Panc1 (cell line): ENCODE data around the gene FRMD1. TPM values are rescaled to one million over a fixed set of nuclear protein-coding genes. Genes with fewer than 3 reads are reported as not detected.

Source experiments
- ATAC-seq: fragments of 200-7000 bp; cut with Tn5 transposase; 2 replicates; pipeline ENCODE4 v1.9.1; 2020; ENCODE audit warnings: mild to moderate bottlenecking, moderate library complexity
- BruUV-seq: library from RNA; stranded (reverse); fragments of 400-500 nt; replicated peaks from 2 replicates; lab custom pipeline; 2021; lab: Mats Ljungman, UMichigan
- CTCF ChIA-PET: fragments of 300-600 bp; sonication (Branson Sonifier 250); formaldehyde crosslinking; loops from one replicate; lab custom pipeline; 2022; ENCODE audit warnings: antibody characterized with exemption; lab: Charles Lee
- POLR2A ChIA-PET: fragments of 300-600 bp; sonication (Branson Sonifier 250); formaldehyde crosslinking; loops from one replicate; lab custom pipeline; 2022; ENCODE audit warnings: antibody characterized with exemption; lab: Charles Lee
- DNase-seq: peaks from one replicate; pipeline ENCODE4 v3.0.0-alpha.2; 2010; ENCODE audit warnings: low read depth, low spot score
- H3K27ac ChIP-seq: 2 replicates; pipeline ENCODE4 v1.5.1; 2011; ENCODE audit warnings: mild to moderate bottlenecking, low read length, inconsistent platforms
- H3K27me3 ChIP-seq: fragments of 200-500 bp; sonication (Bioruptor generic); 2 replicates; pipeline ENCODE4 v1.6.0; 2014; ENCODE audit warnings: low read length, inconsistent platforms; ENCODE audit not compliant: control insufficient read depth, insufficient read depth
- H3K36me3 ChIP-seq: fragments of 200-500 bp; sonication (Bioruptor generic); 2 replicates; pipeline ENCODE4 v1.5.1; 2014; ENCODE audit warnings: inconsistent platforms, mild to moderate bottlenecking, low read length, moderate library complexity; ENCODE audit not compliant: control insufficient read depth, insufficient read depth
- H3K4me1 ChIP-seq: 2 replicates; pipeline ENCODE4 v1.5.1; 2011; ENCODE audit warnings: inconsistent platforms, mild to moderate bottlenecking, low read length, moderate library complexity; ENCODE audit not compliant: control insufficient read depth, insufficient read depth
- H3K4me3 ChIP-seq, 2 experiments: 2 replicates each; pipeline ENCODE4 v1.5.1; 2011 to 2012; ENCODE audit warnings: low read depth in 2 of 2, low read length in 2 of 2, mild to moderate bottlenecking in 2 of 2, inconsistent platforms in 1 of 2, moderate library complexity in 1 of 2
- H3K9me3 ChIP-seq: fragments of 200-500 bp; sonication (Bioruptor generic); 2 replicates; pipeline ENCODE4 v1.5.1; 2014; ENCODE audit warnings: low read depth, mild to moderate bottlenecking, inconsistent platforms, low read length, moderate library complexity; ENCODE audit not compliant: control insufficient read depth, insufficient read depth
- POLR2AphosphoS5 ChIP-seq: IDR thresholded peaks from 2 replicates; pipeline ENCODE4 v1.6.1; 2012; ENCODE audit warnings: mild to moderate bottlenecking, low read depth, low read length, moderate library complexity
- SIN3A ChIP-seq: IDR thresholded peaks from 2 replicates; pipeline ENCODE4 v1.6.1; 2012; ENCODE audit warnings: low read depth, mild to moderate bottlenecking, low read length, moderate library complexity, borderline replicate concordance; ENCODE audit not compliant: insufficient read depth
- TCF7L2 ChIP-seq: IDR thresholded peaks from 2 replicates; pipeline ENCODE4 v1.6.1; 2011; ENCODE audit warnings: mild to moderate bottlenecking, low read depth, low read length, inconsistent platforms
- in situ Hi-C: cut with HindIII; loops from 2 replicates; pipeline ENCODE4 v1.10.0; 2016; ENCODE audit warnings: low sequenced_read_pairs, low pct_unique_long_range_greater_than_20kb
- intact Hi-C: fragments of 100-400 bp; cut with micrococcal nuclease; formaldehyde crosslinking; loops from one replicate; pipeline ENCODE4 v1.10.0; 2022; ENCODE audit not compliant: unreplicated experiment
- total RNA-seq: library from RNA; stranded (reverse); gene quantifications from one replicate; pipeline ENCODE4 v1.2.1, GENCODE V29; 2021; ENCODE audit not compliant: unreplicated experiment
- TF ChIP-seq, protein P1 (sequence below): fragments of 450-650 bp; IDR thresholded peaks from 2 replicates; pipeline ENCODE4 v1.5.1; 2017; ENCODE audit warnings: mild to moderate bottlenecking
- TF ChIP-seq, protein P2 (sequence below), 2 experiments: IDR thresholded peaks; 2 replicates each; pipeline ENCODE4 v1.6.1; 2011 to 2012; ENCODE audit warnings: low read depth in 2 of 2, control low read depth in 1 of 2, low read length in 1 of 2, mild to moderate bottlenecking in 1 of 2, moderate library complexity in 1 of 2; ENCODE audit not compliant: insufficient read depth in 1 of 2

Gene FRMD1
- total RNA-seq, 1 experiment from 2014 or later: 0.15 TPM

DNA sequence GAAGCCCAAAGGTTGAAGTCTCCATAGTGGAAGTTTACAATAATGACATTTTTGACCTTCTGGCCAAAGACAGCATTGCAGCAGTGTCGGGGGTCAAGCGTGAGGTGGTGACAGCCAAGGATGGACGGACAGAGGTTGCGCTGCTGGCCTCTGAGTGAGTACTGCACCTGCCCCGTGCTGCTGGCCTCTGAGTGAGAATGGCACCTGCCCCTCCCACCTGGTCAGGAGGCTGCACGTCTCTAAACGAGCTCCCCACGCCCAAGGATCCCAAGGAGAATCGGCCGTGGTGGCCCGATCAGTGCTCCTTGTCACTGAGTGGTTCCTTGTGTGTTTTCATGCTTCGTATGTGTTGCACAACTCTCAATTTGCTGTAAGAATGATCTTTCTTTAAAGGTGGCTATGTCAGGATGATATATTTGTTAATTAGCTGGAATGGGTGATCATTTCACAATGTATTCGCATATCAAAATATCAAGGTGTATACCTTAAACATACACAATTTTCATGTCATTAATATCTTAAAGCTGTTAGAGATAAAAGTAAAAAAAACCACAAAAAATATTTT lies 40.4 kb downstream of the FRMD1 start:
- in situ Hi-C loops: no loop called here
- ATAC-seq (no peak), DNase-seq (no peak)
- Histone ChIP-seq H3K4me1 (peaks cover 17% of the 10 kb centered on the region), H3K9me3 (no peaks in the 10 kb centered on the region), H3K27ac (no peak overlapping the region), H3K4me3 (no peak overlapping the region), H3K36me3 (no peaks in the 10 kb centered on the region), H3K27me3 (no peaks in the 10 kb centered on the region)
- TF ChIP-seq SIN3A (no peak), POLR2AphosphoS5 (no peak), TCF7L2 (no peak)
- TF ChIP-seq, protein P1, sequence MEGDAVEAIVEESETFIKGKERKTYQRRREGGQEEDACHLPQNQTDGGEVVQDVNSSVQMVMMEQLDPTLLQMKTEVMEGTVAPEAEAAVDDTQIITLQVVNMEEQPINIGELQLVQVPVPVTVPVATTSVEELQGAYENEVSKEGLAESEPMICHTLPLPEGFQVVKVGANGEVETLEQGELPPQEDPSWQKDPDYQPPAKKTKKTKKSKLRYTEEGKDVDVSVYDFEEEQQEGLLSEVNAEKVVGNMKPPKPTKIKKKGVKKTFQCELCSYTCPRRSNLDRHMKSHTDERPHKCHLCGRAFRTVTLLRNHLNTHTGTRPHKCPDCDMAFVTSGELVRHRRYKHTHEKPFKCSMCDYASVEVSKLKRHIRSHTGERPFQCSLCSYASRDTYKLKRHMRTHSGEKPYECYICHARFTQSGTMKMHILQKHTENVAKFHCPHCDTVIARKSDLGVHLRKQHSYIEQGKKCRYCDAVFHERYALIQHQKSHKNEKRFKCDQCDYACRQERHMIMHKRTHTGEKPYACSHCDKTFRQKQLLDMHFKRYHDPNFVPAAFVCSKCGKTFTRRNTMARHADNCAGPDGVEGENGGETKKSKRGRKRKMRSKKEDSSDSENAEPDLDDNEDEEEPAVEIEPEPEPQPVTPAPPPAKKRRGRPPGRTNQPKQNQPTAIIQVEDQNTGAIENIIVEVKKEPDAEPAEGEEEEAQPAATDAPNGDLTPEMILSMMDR: no peak
- TF ChIP-seq, protein P2, sequence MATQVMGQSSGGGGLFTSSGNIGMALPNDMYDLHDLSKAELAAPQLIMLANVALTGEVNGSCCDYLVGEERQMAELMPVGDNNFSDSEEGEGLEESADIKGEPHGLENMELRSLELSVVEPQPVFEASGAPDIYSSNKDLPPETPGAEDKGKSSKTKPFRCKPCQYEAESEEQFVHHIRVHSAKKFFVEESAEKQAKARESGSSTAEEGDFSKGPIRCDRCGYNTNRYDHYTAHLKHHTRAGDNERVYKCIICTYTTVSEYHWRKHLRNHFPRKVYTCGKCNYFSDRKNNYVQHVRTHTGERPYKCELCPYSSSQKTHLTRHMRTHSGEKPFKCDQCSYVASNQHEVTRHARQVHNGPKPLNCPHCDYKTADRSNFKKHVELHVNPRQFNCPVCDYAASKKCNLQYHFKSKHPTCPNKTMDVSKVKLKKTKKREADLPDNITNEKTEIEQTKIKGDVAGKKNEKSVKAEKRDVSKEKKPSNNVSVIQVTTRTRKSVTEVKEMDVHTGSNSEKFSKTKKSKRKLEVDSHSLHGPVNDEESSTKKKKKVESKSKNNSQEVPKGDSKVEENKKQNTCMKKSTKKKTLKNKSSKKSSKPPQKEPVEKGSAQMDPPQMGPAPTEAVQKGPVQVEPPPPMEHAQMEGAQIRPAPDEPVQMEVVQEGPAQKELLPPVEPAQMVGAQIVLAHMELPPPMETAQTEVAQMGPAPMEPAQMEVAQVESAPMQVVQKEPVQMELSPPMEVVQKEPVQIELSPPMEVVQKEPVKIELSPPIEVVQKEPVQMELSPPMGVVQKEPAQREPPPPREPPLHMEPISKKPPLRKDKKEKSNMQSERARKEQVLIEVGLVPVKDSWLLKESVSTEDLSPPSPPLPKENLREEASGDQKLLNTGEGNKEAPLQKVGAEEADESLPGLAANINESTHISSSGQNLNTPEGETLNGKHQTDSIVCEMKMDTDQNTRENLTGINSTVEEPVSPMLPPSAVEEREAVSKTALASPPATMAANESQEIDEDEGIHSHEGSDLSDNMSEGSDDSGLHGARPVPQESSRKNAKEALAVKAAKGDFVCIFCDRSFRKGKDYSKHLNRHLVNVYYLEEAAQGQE (IDR thresholded peaks at IDR 0.05; ENCODE audit: insufficient read depth in 1 of 2, low read depth in 2 of 2, low read length in 1 of 2): no peak
- intact Hi-C loops: no loop called here
- POLR2A ChIA-PET: no interaction called here
- no TSS peak for BruUV-seq
- CTCF ChIA-PET: no interaction called here

DNA sequence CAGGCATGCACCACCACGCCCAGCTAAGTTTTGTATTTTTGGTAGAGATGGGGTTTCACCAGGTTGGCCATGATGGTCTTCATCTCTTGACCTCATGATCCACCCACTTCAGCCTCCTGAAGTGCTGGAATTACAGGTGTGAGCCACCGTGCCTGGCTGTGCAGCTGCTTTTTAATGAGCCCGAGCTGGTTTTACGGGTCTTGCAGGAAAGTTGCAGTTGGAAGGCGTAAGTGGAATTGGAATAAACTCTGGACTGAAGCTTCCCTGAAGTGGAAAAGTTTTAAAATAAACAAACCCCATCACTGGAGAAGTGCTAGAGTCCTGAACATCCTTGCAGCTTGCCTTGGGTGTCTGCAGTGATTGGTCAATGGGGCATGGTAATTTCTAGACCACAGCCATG lies 41.2 kb downstream of the FRMD1 start:
- ChIA-PET CTCF (no interaction called here), POLR2A (no interaction called here)
- Histone ChIP-seq H3K36me3 (no peaks in the 10 kb centered on the region), H3K27ac (no peak overlapping the region), H3K4me3 (no peak overlapping the region), H3K27me3 (no peaks in the 10 kb centered on the region), H3K9me3 (no peaks in the 10 kb centered on the region), H3K4me1 (peaks cover 17% of the 10 kb centered on the region)
- TF ChIP-seq TCF7L2: no peak
- TF ChIP-seq, protein P1: no peak
- TF ChIP-seq, protein P2 (IDR thresholded peaks at IDR 0.05; ENCODE audit: insufficient read depth in 1 of 2, low read depth in 2 of 2, low read length in 1 of 2): no peak
- no peak for TF ChIP-seq SIN3A
- no peak for TF ChIP-seq POLR2AphosphoS5
- intact Hi-C loops (no loop called here), in situ Hi-C loops (no loop called here)
- DNase-seq (no peak), ATAC-seq (no peak)
- no TSS peak for BruUV-seq
